IPS-15b (cell line): ENCODE data around the gene MROH9.
"Not testable (repeated sequence)": the region's sequence is repeated elsewhere in the genome, so short reads cannot be mapped to it uniquely, and the experiment has no call there.

Experiments used
- H3K27me3 ChIP-seq: one replicate; pipeline ENCODE4 v1.6.1; 2013; ENCODE audit warnings: low read length; ENCODE audit not compliant: control insufficient read depth, insufficient read depth
- H3K36me3 ChIP-seq: one replicate; pipeline ENCODE4 v1.6.1; 2013; ENCODE audit warnings: low read length; ENCODE audit not compliant: control insufficient read depth, insufficient read depth
- H3K4me1 ChIP-seq: one replicate; pipeline ENCODE4 v1.6.1; 2013; ENCODE audit warnings: mild to moderate bottlenecking, low read length; ENCODE audit not compliant: control insufficient read depth, insufficient read depth
- H3K4me3 ChIP-seq: one replicate; pipeline ENCODE4 v1.5.1; 2013; ENCODE audit warnings: low read depth, low read length
- H3K9ac ChIP-seq: one replicate; pipeline ENCODE4 v1.6.1; 2013; ENCODE audit warnings: low read depth, mild to moderate bottlenecking, low read length
- H3K9me3 ChIP-seq: one replicate; pipeline ENCODE4 v1.6.1; 2013; ENCODE audit warnings: mild to moderate bottlenecking, low read length; ENCODE audit not compliant: control insufficient read depth, insufficient read depth

The MROH9 gene, protein sequence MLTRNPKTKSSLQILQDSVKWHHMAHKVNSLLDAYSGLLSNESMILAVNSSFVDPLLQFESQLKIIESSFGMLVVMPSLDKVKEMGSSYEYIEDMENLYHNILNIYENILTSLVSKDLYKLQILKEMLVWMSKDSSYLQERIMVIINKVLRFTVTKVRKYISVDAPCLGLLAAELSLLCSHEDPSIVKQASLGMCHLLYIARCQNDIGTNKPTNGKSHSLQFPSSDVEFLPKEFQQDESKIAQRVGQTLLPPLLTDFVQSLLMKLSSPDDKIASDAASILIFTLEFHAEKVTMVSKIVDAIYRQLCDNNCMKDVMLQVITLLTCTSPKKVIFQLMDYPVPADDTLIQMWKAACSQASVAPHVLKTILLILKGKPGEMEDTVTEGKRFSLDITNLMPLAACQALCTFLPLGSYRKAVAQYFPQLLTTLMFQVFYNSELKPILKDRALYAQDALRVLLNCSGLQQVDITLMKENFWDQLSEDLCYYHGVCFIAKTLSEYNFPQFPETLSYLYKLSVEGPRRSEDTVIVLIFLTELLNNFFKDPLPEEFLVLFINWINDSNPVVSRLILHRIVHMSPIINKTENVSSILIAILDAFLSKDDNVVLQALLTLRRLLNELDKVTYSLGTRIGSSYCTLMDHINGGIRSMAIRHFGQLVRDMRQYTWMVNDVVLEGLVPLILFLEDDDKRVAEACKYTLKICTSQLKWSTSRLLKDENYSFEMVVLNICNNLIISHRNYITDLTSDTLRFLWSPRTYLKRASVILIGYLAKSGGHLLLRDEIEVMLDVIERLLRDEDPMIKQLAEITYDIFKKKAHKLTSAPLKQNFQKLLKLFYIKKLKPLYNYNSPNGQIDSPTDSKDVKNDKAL

DNA sequence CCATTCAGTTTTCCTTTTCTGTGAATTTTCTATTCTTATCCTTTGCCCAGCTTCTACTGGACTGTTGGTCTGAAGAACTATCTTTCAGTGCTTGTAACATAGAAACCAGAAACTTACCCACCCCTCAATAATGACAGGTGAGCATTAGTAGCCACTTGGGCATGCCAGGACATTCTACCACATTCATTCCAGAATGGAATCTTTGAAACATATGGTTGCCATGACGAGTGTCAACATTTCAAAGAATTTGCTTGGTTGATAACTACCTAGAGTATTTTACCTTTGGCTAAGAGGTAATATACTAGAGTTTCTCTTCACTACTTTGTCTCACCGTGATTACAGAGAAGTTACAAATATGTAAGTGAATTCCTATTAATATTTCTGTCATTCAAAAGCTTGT lies at the start of gene MROH9:
Gene MROH9 (plus strand): TSS at position 304 of the 400 bp plus-strand sequence. CDS start 10,023 bp downstream, outside the sequence.
- no peaks in the 10 kb centered on the region for H3K4me1 ChIP-seq
- no peaks in the 10 kb centered on the region for H3K36me3 ChIP-seq
- no peak within 1 kb of the TSS for H3K9ac ChIP-seq
- no peak within 1 kb of the TSS for H3K4me3 ChIP-seq
- no peaks in the 10 kb centered on the region for H3K9me3 ChIP-seq
- H3K27me3 ChIP-seq = no peaks in the 10 kb centered on the region

DNA sequence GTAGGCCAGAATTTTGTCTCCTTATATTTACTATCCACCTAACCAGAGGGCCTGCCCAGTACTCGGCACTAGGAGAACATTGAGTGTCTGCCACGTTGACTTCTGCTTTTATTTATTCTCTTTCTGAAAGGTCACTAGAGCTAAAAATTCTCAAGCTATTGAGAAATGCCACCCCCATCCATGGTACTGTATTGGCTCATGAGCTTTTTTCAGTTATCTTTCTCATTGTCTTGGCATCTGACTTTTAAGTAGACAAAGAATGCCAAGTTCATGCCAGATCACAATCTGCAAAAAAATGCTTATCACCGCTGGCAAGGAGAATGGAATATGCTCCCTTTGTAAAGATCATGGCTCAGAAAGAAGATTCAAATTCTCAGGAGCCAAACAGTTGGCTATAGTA lies 49.8 kb upstream of the MROH9 start:
- Histone ChIP-seq H3K9me3 (no peaks in the 10 kb centered on the region), H3K9ac (no peak overlapping the region), H3K4me3 (no peak overlapping the region), H3K36me3 (no peaks in the 10 kb centered on the region), H3K4me1 (no peaks in the 10 kb centered on the region), H3K27me3 (no peaks in the 10 kb centered on the region)

GRCh38 chr1:170886460-170886859 lies 48.9 kb upstream of the MROH9 start:
- H3K4me3 ChIP-seq = no peak overlapping the region
- no peaks in the 10 kb centered on the region for H3K9me3 ChIP-seq
- H3K27me3 ChIP-seq = no peaks in the 10 kb centered on the region
- H3K4me1 ChIP-seq = no peaks in the 10 kb centered on the region
- no peak overlapping the region for H3K9ac ChIP-seq
- H3K36me3 ChIP-seq = no peaks in the 10 kb centered on the region

DNA sequence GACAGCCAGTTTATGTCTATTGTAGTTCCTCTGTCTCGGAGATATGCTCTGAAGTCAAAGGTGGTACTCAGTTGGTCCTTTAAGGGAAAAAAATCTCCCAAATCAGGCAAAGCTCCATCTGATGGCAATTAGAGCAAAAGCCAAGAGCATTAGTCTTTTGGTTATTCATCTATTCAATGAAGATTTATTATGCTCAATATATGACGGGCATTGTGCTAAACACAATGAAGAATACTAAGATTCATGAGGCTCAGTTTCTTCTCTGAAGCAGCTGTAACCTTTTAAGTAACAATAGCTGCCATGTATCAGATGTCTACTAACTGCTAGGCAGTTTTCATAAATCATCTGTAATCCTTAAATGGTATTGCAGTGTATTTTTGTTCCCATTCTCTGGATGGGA lies 47.6 kb upstream of the MROH9 start:
- Histone ChIP-seq H3K4me1 (no peaks in the 10 kb centered on the region), H3K4me3 (no peak overlapping the region), H3K27me3 (no peaks in the 10 kb centered on the region), H3K9ac (no peak overlapping the region), H3K36me3 (no peaks in the 10 kb centered on the region), H3K9me3 (no peaks in the 10 kb centered on the region)

- no peaks in the 10 kb centered on the region for H3K4me1 ChIP-seq
- no peak overlapping the region for H3K4me3 ChIP-seq
- H3K9me3 ChIP-seq = no peaks in the 10 kb centered on the region
- no peak overlapping the region for H3K9ac ChIP-seq
- no peaks in the 10 kb centered on the region for H3K27me3 ChIP-seq
- H3K36me3 ChIP-seq = no peaks in the 10 kb centered on the region
Measured at GRCh38 chr1:170891872-170892271, 43.5 kb upstream of the MROH9 start.

- Histone ChIP-seq H3K36me3 (no peaks in the 10 kb centered on the region), H3K27me3 (no peaks in the 10 kb centered on the region), H3K4me1 (no peaks in the 10 kb centered on the region), H3K9me3 (no peaks in the 10 kb centered on the region), H3K9ac (no peak overlapping the region), H3K4me3 (no peak overlapping the region)
Measured at GRCh38 chr1:170893655-170894297, 41.6 kb upstream of the MROH9 start.

DNA sequence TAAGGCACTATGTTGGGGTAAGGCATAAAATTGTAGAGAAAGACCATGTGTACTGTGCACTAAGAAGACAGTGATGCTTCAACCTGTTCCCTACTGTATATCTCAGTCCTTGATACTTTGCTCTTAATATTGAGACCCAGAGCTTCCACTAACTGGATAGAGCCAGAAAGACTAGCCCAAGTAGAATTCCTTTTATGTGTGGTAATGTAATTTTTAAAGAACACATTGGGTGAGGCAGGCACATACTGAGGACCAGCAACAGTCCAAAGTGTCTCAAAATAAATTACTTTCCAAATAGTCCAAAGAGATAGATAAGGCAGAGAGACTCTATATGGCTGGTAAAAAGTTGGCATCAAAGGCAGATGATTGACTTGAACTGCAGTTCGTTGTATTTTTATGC lies 31.4 kb upstream of the MROH9 start:
- Histone ChIP-seq H3K4me1 (no peaks in the 10 kb centered on the region), H3K4me3 (no peak overlapping the region), H3K36me3 (no peaks in the 10 kb centered on the region), H3K27me3 (no peaks in the 10 kb centered on the region), H3K9me3 (no peaks in the 10 kb centered on the region), H3K9ac (no peak overlapping the region)

GRCh38 chr1:170908942-170909341 lies 26.4 kb upstream of the MROH9 start:
- no peak overlapping the region for H3K9ac ChIP-seq
- H3K27me3 ChIP-seq = no peaks in the 10 kb centered on the region
- no peaks in the 10 kb centered on the region for H3K36me3 ChIP-seq
- H3K9me3 ChIP-seq = no peaks in the 10 kb centered on the region
- H3K4me3 ChIP-seq = no peak overlapping the region
- no peaks in the 10 kb centered on the region for H3K4me1 ChIP-seq

DNA sequence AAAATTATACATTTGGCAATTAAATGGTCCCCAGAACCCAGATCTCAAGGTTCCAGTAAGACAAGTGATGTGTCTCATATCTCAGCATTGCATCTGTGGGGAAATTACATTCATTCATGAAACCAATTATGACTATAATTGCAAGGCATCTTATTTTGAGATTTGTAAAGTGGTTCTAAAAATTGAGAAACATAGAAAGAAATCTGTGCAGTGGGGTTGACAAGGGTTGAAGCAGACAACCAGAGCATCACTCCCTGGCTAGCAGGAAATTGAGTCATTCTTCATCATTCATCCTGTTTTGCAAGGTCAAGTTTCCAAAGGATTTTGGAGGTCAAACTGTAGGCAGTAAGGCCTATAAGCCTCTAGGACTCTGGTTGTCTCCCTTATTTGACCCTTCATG lies 25.1 kb upstream of the MROH9 start:
- Histone ChIP-seq H3K27me3 (no peaks in the 10 kb centered on the region), H3K36me3 (no peaks in the 10 kb centered on the region), H3K4me3 (no peak overlapping the region), H3K4me1 (no peaks in the 10 kb centered on the region), H3K9me3 (no peaks in the 10 kb centered on the region), H3K9ac (no peak overlapping the region)

- H3K9me3 ChIP-seq = peaks cover 2% of the 10 kb centered on the region
- no peak overlapping the region for H3K9ac ChIP-seq
- no peak overlapping the region for H3K4me3 ChIP-seq
- H3K4me1 ChIP-seq = no peaks in the 10 kb centered on the region
- H3K27me3 ChIP-seq = no peaks in the 10 kb centered on the region
- no peaks in the 10 kb centered on the region for H3K36me3 ChIP-seq
Measured at GRCh38 chr1:170917373-170917772, 18.0 kb upstream of the MROH9 start.

DNA sequence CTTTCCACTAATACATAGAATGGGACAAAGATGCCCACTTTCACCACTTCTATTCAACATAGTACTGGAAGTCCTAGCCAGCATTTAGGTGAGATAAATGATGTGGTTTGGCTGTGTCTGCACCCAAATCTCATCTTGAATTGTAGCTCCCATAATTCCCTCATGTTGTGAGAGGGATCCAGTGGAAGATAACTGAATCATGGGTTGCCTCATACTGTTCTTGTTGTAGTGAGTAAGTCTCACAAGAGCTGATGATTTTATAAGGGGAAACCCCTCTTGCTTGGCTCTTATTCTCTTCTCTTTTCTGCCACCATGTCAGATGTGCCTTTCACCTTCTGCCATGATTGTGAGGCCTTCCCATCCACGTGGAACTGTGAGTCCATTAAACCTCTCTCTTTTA lies 10.7 kb upstream of the MROH9 start:
- H3K9me3 ChIP-seq, H3K27me3 ChIP-seq, H3K4me3 ChIP-seq, H3K9ac ChIP-seq, H3K36me3 ChIP-seq, H3K4me1 ChIP-seq: not testable (repeated sequence)
